OCI-LY7 (cell line): ENCODE measurements around the gene KIF16B. TPM values are rescaled to one million over a fixed set of nuclear protein-coding genes. Genes with fewer than 3 reads are reported as not detected.

ENCODE experiments used
- BruUV-seq: library from RNA; stranded (reverse); fragments of 400-500 nt; replicated peaks from 2 replicates; lab custom pipeline; 2021; lab: Mats Ljungman, UMichigan
- CTCF ChIA-PET: fragments of 300-600 bp; sonication (Branson Sonifier 250); formaldehyde crosslinking; loops from one replicate; lab custom pipeline; 2022; ENCODE audit warnings: antibody characterized with exemption; ENCODE audit not compliant: unreplicated experiment; lab: Charles Lee
- POLR2A ChIA-PET: fragments of 300-600 bp; sonication (Branson Sonifier 250); formaldehyde crosslinking; loops from one replicate; lab custom pipeline; 2022; ENCODE audit warnings: antibody characterized with exemption; lab: Charles Lee
- DNase-seq: peaks from one replicate; pipeline ENCODE4 v3.0.0-alpha.2; 2015; ENCODE audit warnings: low spot score
- H2AFZ ChIP-seq: fragments of 200-600 bp; sonication (generic), shearing (Covaris generic); 2 replicates; pipeline ENCODE4 v1.6.1; 2014; ENCODE audit warnings: mild to moderate bottlenecking, antibody characterized with exemption, low read length, moderate library complexity
- H3K27ac ChIP-seq: fragments of 200-600 bp; sonication (generic); 2 replicates; pipeline ENCODE4 v1.5.1; 2014; ENCODE audit warnings: mixed run types, low read depth, mild to moderate bottlenecking, moderate library complexity, low read length, inconsistent platforms; ENCODE audit not compliant: poor library complexity, severe bottlenecking
- H3K36me3 ChIP-seq: fragments of 200-600 bp; sonication (generic); 2 replicates; pipeline ENCODE4 v1.6.1; 2014; ENCODE audit warnings: mild to moderate bottlenecking, antibody characterized with exemption, low read length, moderate library complexity, mixed read lengths; ENCODE audit not compliant: insufficient read depth
- H3K4me1 ChIP-seq: fragments of 200-600 bp; sonication (generic); 2 replicates; pipeline ENCODE4 v1.5.1; 2014; ENCODE audit warnings: mild to moderate bottlenecking, low read length; ENCODE audit not compliant: insufficient read depth, poor library complexity, severe bottlenecking
- H3K4me2 ChIP-seq: fragments of 200-600 bp; sonication (generic); 2 replicates; pipeline ENCODE4 v1.6.1; 2014; ENCODE audit warnings: mild to moderate bottlenecking, low read length
- H3K4me3 ChIP-seq: fragments of 200-600 bp; sonication (generic); 2 replicates; pipeline ENCODE4 v1.5.1; 2014; ENCODE audit warnings: mild to moderate bottlenecking, low read depth, low read length; ENCODE audit not compliant: poor library complexity, severe bottlenecking
- H3K79me2 ChIP-seq: fragments of 200-600 bp; sonication (generic); 2 replicates; pipeline ENCODE4 v1.6.1; 2016; ENCODE audit warnings: low read depth, mild to moderate bottlenecking, low read length, moderate library complexity, mixed read lengths; ENCODE audit not compliant: insufficient read depth
- H3K9me2 ChIP-seq: fragments of 200-600 bp; sonication (generic); 2 replicates; pipeline ENCODE4 v1.6.1; 2016; ENCODE audit warnings: mild to moderate bottlenecking, low read length, mixed read lengths; ENCODE audit not compliant: insufficient read depth
- H3K9me3 ChIP-seq: fragments of 200-600 bp; sonication (generic); 2 replicates; pipeline ENCODE4 v1.6.1; 2014; ENCODE audit warnings: mild to moderate bottlenecking, mixed run types, low read length, mixed read lengths
- H4K20me1 ChIP-seq: fragments of 200-600 bp; sonication (generic); 2 replicates; pipeline ENCODE4 v1.6.1; 2014; ENCODE audit warnings: mild to moderate bottlenecking, antibody characterized with exemption, low read length, moderate library complexity, mixed read lengths; ENCODE audit not compliant: insufficient read depth
- EZH2phosphoT487 ChIP-seq: fragments of 200-600 bp; sonication (generic); IDR thresholded peaks from 2 replicates; pipeline ENCODE4 v1.6.1; 2018; ENCODE audit warnings: low read depth, borderline replicate concordance, mild to moderate bottlenecking, mixed run types, antibody characterized with exemption, low read length, moderate library complexity, mixed read lengths
- intact Hi-C: fragments of 100-400 bp; cut with micrococcal nuclease; formaldehyde crosslinking; loops from one replicate; pipeline ENCODE4 v1.10.0; 2022; ENCODE audit not compliant: unreplicated experiment
- total RNA-seq, 2 experiments: library from RNA; depleted of rRNA in 1 of 2; stranded (reverse); fragments of >200 nt in 1 of 2; shearing (Covaris generic) in 1 of 2; gene quantifications; 2 replicates each; pipeline ENCODE4 v1.2.3, GENCODE V29; 2014 to 2022
- TF ChIP-seq, protein P1 (sequence below): fragments of 200-600 bp; sonication (generic); conservative IDR thresholded peaks from 2 replicates; pipeline ENCODE4 v1.5.1; 2014; ENCODE audit warnings: mild to moderate bottlenecking, antibody characterized with exemption, low read length, moderate library complexity, mixed read lengths

The KIF16B gene
- total RNA-seq, 2 experiments from 2014 or later, result 6.2 to 11.2 TPM

DNA sequence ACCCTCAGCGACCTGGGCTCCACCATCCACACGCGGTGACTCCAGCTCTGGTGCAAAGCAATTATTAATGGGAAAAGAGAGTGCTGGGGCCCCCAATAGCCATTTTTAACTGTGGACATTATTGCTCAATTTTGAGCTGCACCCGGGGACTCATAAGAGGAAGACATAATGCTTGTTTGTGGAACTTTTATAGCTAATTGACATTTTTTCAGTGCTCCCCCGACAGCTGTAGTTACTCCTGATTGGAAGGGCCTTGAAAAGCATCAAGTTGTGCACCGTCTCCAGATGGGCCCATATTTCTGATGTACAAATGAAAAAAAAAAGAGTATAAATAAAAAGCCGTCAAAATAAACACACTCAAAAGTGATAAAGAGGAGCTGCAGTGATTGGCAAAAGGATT is 327.0 kb downstream of the KIF16B start:
- no peak for TF ChIP-seq EZH2phosphoT487
- TF ChIP-seq, protein P1, sequence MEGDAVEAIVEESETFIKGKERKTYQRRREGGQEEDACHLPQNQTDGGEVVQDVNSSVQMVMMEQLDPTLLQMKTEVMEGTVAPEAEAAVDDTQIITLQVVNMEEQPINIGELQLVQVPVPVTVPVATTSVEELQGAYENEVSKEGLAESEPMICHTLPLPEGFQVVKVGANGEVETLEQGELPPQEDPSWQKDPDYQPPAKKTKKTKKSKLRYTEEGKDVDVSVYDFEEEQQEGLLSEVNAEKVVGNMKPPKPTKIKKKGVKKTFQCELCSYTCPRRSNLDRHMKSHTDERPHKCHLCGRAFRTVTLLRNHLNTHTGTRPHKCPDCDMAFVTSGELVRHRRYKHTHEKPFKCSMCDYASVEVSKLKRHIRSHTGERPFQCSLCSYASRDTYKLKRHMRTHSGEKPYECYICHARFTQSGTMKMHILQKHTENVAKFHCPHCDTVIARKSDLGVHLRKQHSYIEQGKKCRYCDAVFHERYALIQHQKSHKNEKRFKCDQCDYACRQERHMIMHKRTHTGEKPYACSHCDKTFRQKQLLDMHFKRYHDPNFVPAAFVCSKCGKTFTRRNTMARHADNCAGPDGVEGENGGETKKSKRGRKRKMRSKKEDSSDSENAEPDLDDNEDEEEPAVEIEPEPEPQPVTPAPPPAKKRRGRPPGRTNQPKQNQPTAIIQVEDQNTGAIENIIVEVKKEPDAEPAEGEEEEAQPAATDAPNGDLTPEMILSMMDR, result no peak
- ChIA-PET CTCF (no interaction called here), POLR2A (interaction anchor here (0.6 kb wide), 1 partner anchor 13 kb away, joined by 3 read pairs; no protein-coding TSS in a partner anchor)
- Histone ChIP-seq H3K4me2 (no peak overlapping the region), H3K27ac (no peak overlapping the region), H3K79me2 (no peaks in the 10 kb centered on the region), H3K4me3 (no peak overlapping the region), H4K20me1 (no peaks in the 10 kb centered on the region), H3K4me1 (no peaks in the 10 kb centered on the region), H3K9me2 (no peaks in the 10 kb centered on the region), H3K9me3 (no peaks in the 10 kb centered on the region), H2AFZ (no peak overlapping the region), H3K36me3 (no peaks in the 10 kb centered on the region)
- DNase-seq, result no peak
- BruUV-seq, result no TSS peak
- intact Hi-C loops, result no loop called here

DNA sequence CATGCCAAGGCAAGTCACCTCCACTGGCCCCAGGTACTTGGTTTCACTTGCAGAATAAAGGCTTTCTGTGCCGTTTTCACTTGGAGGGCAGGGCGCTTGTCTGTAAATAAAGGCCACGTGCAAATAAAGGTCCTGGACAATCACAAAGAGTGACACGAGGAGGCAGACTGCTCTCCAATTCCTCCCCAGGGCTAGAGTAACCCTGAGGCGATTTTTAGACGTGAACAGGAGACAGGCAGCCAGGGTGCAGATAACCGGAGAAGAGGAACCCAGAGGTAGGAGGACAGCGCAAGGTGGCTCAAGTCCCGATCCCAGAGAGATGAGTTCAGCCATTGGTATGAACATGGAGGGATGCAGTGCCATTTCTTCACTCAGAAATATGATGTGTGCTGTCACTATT is 327.4 kb downstream of the KIF16B start:
- intact Hi-C loops, result no loop called here
- Histone ChIP-seq H3K9me3 (no peaks in the 10 kb centered on the region), H3K4me1 (no peaks in the 10 kb centered on the region), H3K4me3 (no peak overlapping the region), H2AFZ (no peak overlapping the region), H3K4me2 (no peak overlapping the region), H3K79me2 (no peaks in the 10 kb centered on the region), H3K9me2 (no peaks in the 10 kb centered on the region), H4K20me1 (no peaks in the 10 kb centered on the region), H3K27ac (no peak overlapping the region), H3K36me3 (no peaks in the 10 kb centered on the region)
- DNase-seq, result no peak
- ChIA-PET POLR2A (no interaction called here), CTCF (no interaction called here)
- no peak for TF ChIP-seq EZH2phosphoT487
- TF ChIP-seq, protein P1, result no peak
- BruUV-seq, result no TSS peak

DNA sequence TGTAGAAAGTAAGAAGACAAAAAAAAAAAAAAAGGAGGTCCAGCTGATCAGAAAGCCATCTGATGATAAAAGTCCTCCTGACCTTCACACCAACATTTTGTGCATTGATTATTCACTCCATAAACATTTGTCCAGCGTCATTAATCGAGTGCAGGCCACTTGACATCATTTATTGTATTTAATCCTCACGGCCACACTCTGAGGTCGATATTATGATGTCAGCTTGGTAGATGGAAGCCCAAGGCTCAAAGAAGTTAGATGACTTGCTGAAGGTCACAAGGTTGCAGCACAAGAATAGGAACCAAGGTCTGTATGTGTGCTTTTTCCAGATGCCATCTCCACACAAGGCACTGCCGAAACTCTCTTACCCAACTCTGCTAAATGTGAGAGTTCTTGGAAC is 328.4 kb downstream of the KIF16B start:
- Histone ChIP-seq H3K9me3 (peaks cover 4% of the 10 kb centered on the region; the same call in 1 of the 2 replicates), H2AFZ (no peak overlapping the region), H3K36me3 (no peaks in the 10 kb centered on the region), H3K4me2 (no peak overlapping the region), H3K4me3 (no peak overlapping the region), H3K4me1 (no peaks in the 10 kb centered on the region), H4K20me1 (no peaks in the 10 kb centered on the region), H3K9me2 (no peaks in the 10 kb centered on the region), H3K79me2 (no peaks in the 10 kb centered on the region), H3K27ac (no peak overlapping the region)
- CTCF ChIA-PET, result no interaction called here
- no peak for DNase-seq
- POLR2A ChIA-PET, result interaction anchor here (0.6 to 1.0 kb wide), 3 partner anchors 19 to 36 kb away, joined by 3 to 5 read pairs (median 3); no protein-coding TSS in a partner anchor
- TF ChIP-seq EZH2phosphoT487, result no peak
- TF ChIP-seq, protein P1, result no peak
- BruUV-seq, result no TSS peak
- intact Hi-C loops, result loop anchor here (5.0 kb wide), 1 partner anchor 403 kb away; no protein-coding TSS in a partner anchor
